Mammary epithelial cell (primary cell): ENCODE data around the gene ARHGAP5.

Experiments used
- CTCF ChIP-seq, 2 donors: IDR thresholded peaks in 1 of 2; conservative IDR thresholded peaks in 1 of 2; 2 replicates each; pipeline ENCODE4 v1.5.1; 2011 to 2012; ENCODE audit warnings: inconsistent platforms in 2 of 2, low read length in 2 of 2, mild to moderate bottlenecking in 2 of 2, control low read depth in 1 of 2, low read depth in 1 of 2; ENCODE audit not compliant: insufficient read depth in 1 of 2; ENCODE audit errors: extremely low read depth in 1 of 2
- EZH2 ChIP-seq: IDR thresholded peaks from 2 replicates; pipeline ENCODE4 v1.6.1; 2012; ENCODE audit warnings: low read length, inconsistent platforms, borderline replicate concordance

GRCh38 chr14:32208490-32208889 is 131.4 kb downstream of the ARHGAP5 start:
- TF ChIP-seq CTCF (conservative IDR thresholded peaks at IDR 0.05 in 1 of 2, IDR thresholded peaks at IDR 0.05 in 1 of 2; ENCODE audit: extremely low read depth in 1 of 2, insufficient read depth in 1 of 2, low read depth in 1 of 2, low read length in 2 of 2) (no peak), EZH2 (no peak)
